HL-60/S4 (cell line): ENCODE measurements around the gene RASL10B.

Source experiments
- in situ Hi-C: fragments of 300-500 bp; cut with MboI; formaldehyde crosslinking; loops from 2 replicates; pipeline ENCODE4 v1.14.3; 2022; ENCODE audit warnings: low sequenced_read_pairs

The RASL10B gene

GRCh38 chr17:35790841-35791240 lies 59.4 kb downstream of the RASL10B start:
- in situ Hi-C loops = no loop called here

- in situ Hi-C loops = no loop called here
These were observed 60.4 kb downstream of the RASL10B start for GRCh38 chr17:35791681-35792350.
